Measurements from ENCODE around the gene SHMT2.

SHMT2 gene

GRCh38 chr12:57229046-57229633 lies 371 bp upstream of the SHMT2 start:
- DNase-seq: no peak

- no peak for DNase-seq
Observed at GRCh38 chr12:57230381-57231155, 1.1 kb downstream of the SHMT2 start.

GRCh38 chr12:57231276-57232021 lies 1.9 kb downstream of the SHMT2 start:
- no peak for DNase-seq

GRCh38 chr12:57232156-57232756 lies 2.7 kb downstream of the SHMT2 start:
- DNase-seq: no peak

- DNase-seq: no peak
Observed at GRCh38 chr12:57233357-57234232, 4.1 kb downstream of the SHMT2 start.

GRCh38 chr12:57234233-57234570 lies 4.7 kb downstream of the SHMT2 start:
- DNase-seq: no peak

GRCh38 chr12:57234571-57235016 lies 5.1 kb downstream of the SHMT2 start:
- DNase-seq: no peak

GRCh38 chr12:57235017-57235727 lies 5.7 kb downstream of the SHMT2 start:
- no peak for DNase-seq

- no peak for DNase-seq
Observed at GRCh38 chr12:57235728-57236131, 6.2 kb downstream of the SHMT2 start.

- no peak for DNase-seq
Observed at GRCh38 chr12:57236201-57236924, 6.9 kb downstream of the SHMT2 start.

GRCh38 chr12:57236925-57237595 lies 7.5 kb downstream of the SHMT2 start:
- DNase-seq: no peak

- DNase-seq: no peak
Observed at GRCh38 chr12:57237596-57237931, 8.1 kb downstream of the SHMT2 start.

- peak; percentile 37 for DNase-seq
Observed at GRCh38 chr12:57237932-57238853, 8.7 kb downstream of the SHMT2 start.

GRCh38 chr12:57238854-57239554 lies 9.5 kb downstream of the SHMT2 start:
- DNase-seq: peak; percentile 80

GRCh38 chr12:57239587-57240065 lies 10.1 kb downstream of the SHMT2 start:
- DNase-seq: no peak

- DNase-seq: peak; percentile 77
Observed at GRCh38 chr12:57240066-57240921, 10.8 kb downstream of the SHMT2 start.

- DNase-seq: peak; percentile 13
Observed at GRCh38 chr12:57240926-57241401, 11.5 kb downstream of the SHMT2 start.
